HEK293 (cell line): ENCODE data around the gene SLC2A4.
A peak's percentile ranks its signal among the peaks of the same experiment; 100 is the strongest.

Source experiments
- GFI1B ChIP-seq: fragments of 450-650 bp; formaldehyde crosslinking; IDR thresholded peaks from 2 replicates; pipeline ENCODE4 v1.5.1; 2016; ENCODE audit warnings: missing biosample characterization, missing genetic modification characterization
- HOXC10 ChIP-seq: sonication (generic); formaldehyde crosslinking; IDR thresholded peaks from 2 replicates; pipeline ENCODE4 v1.8.1; 2023; ENCODE audit warnings: mild to moderate bottlenecking, missing genetic modification reagents
- KLF1 ChIP-seq: fragments of 450-650 bp; formaldehyde crosslinking; IDR thresholded peaks from 2 replicates; pipeline ENCODE4 v1.5.1; 2016; ENCODE audit warnings: missing biosample characterization, missing genetic modification characterization
- KLF10 ChIP-seq: fragments of 450-650 bp; IDR thresholded peaks from 2 replicates; pipeline ENCODE4 v1.5.1; 2018; ENCODE audit warnings: missing biosample characterization, mild to moderate bottlenecking, missing genetic modification characterization
- KLF8 ChIP-seq: fragments of 450-650 bp; formaldehyde crosslinking; IDR thresholded peaks from 2 replicates; pipeline ENCODE4 v1.5.1; 2016; ENCODE audit warnings: missing biosample characterization, missing genetic modification characterization
- RBAK ChIP-seq: fragments of 450-650 bp; formaldehyde crosslinking; IDR thresholded peaks from 2 replicates; pipeline ENCODE4 v1.5.1; 2016; ENCODE audit warnings: missing biosample characterization, missing genetic modification characterization
- SP2 ChIP-seq: fragments of 450-650 bp; formaldehyde crosslinking; IDR thresholded peaks from 2 replicates; pipeline ENCODE4 v1.5.1; 2016; ENCODE audit warnings: missing biosample characterization, missing genetic modification characterization
- SP3 ChIP-seq: fragments of 450-650 bp; formaldehyde crosslinking; IDR thresholded peaks from 2 replicates; pipeline ENCODE4 v1.5.1; 2016; ENCODE audit warnings: missing biosample characterization, missing genetic modification characterization
- TRIM28 ChIP-seq: IDR thresholded peaks from 2 replicates; pipeline ENCODE4 v1.6.1; 2011; ENCODE audit warnings: low read length, control low read depth, borderline replicate concordance
- ZBTB48 ChIP-seq: fragments of 450-650 bp; formaldehyde crosslinking; IDR thresholded peaks from 2 replicates; pipeline ENCODE4 v1.5.1; 2016; ENCODE audit warnings: missing biosample characterization, missing genetic modification characterization
- ZBTB8A ChIP-seq: fragments of 450-650 bp; formaldehyde crosslinking; IDR thresholded peaks from 2 replicates; pipeline ENCODE4 v1.5.1; 2016; ENCODE audit warnings: missing biosample characterization, missing genetic modification characterization
- ZEB2 ChIP-seq: fragments of 450-650 bp; formaldehyde crosslinking; IDR thresholded peaks from 2 replicates; pipeline ENCODE4 v1.5.1; 2016; ENCODE audit warnings: missing biosample characterization, missing genetic modification characterization
- ZFHX2 ChIP-seq: fragments of 450-650 bp; formaldehyde crosslinking; conservative IDR thresholded peaks from 2 replicates; pipeline ENCODE4 v1.5.1; 2016; ENCODE audit warnings: missing biosample characterization, missing genetic modification characterization
- ZFP37 ChIP-seq: fragments of 450-650 bp; formaldehyde crosslinking; IDR thresholded peaks from 2 replicates; pipeline ENCODE4 v1.5.1; 2016; ENCODE audit warnings: missing biosample characterization, missing genetic modification characterization
- ZNF121 ChIP-seq: fragments of 450-650 bp; formaldehyde crosslinking; IDR thresholded peaks from 2 replicates; pipeline ENCODE4 v1.5.1; 2016; ENCODE audit warnings: missing biosample characterization, missing genetic modification characterization
- ZNF138 ChIP-seq: fragments of 450-650 bp; formaldehyde crosslinking; IDR thresholded peaks from 2 replicates; pipeline ENCODE4 v1.5.1; 2016; ENCODE audit warnings: missing biosample characterization, missing genetic modification characterization, borderline replicate concordance
- ZNF2 ChIP-seq: fragments of 450-650 bp; formaldehyde crosslinking; IDR thresholded peaks from 2 replicates; pipeline ENCODE4 v1.5.1; 2016; ENCODE audit warnings: missing biosample characterization, missing genetic modification characterization
- ZNF239 ChIP-seq: fragments of 450-650 bp; formaldehyde crosslinking; IDR thresholded peaks from 2 replicates; pipeline ENCODE4 v1.5.1; 2016; ENCODE audit warnings: missing biosample characterization, missing genetic modification characterization
- ZNF423 ChIP-seq: fragments of 450-650 bp; formaldehyde crosslinking; IDR thresholded peaks from 2 replicates; pipeline ENCODE4 v1.5.1; 2016; ENCODE audit warnings: missing biosample characterization, missing genetic modification characterization
- ZNF626 ChIP-seq: fragments of 450-650 bp; sonication (Bioruptor Pico); formaldehyde crosslinking; IDR thresholded peaks from 2 replicates; pipeline ENCODE4 v1.5.1; 2018; ENCODE audit warnings: missing biosample characterization, missing genetic modification characterization, inconsistent platforms
- ZNF660 ChIP-seq: fragments of 450-650 bp; IDR thresholded peaks from 2 replicates; pipeline ENCODE4 v1.5.1; 2018; ENCODE audit warnings: missing biosample characterization, mild to moderate bottlenecking, missing genetic modification characterization
- ZNF707 ChIP-seq: fragments of 450-650 bp; formaldehyde crosslinking; IDR thresholded peaks from 2 replicates; pipeline ENCODE4 v1.5.1; 2016; ENCODE audit warnings: missing biosample characterization, missing genetic modification characterization
- ZNF791 ChIP-seq: fragments of 450-650 bp; formaldehyde crosslinking; IDR thresholded peaks from 2 replicates; pipeline ENCODE4 v1.5.1; 2016; ENCODE audit warnings: missing biosample characterization, missing genetic modification characterization
- ZNF830 ChIP-seq: fragments of 450-650 bp; IDR thresholded peaks from 2 replicates; pipeline ENCODE4 v1.5.0; 2018; ENCODE audit warnings: missing biosample characterization, missing genetic modification characterization, low read depth, mild to moderate bottlenecking, moderate library complexity
- TF ChIP-seq, protein P1 (sequence below): fragments of 450-650 bp; formaldehyde crosslinking; conservative IDR thresholded peaks from 2 replicates; pipeline ENCODE4 v1.5.1; 2016; ENCODE audit warnings: low read depth, missing biosample characterization, missing genetic modification characterization
- TF ChIP-seq, protein P2 (sequence below): fragments of 450-650 bp; formaldehyde crosslinking; IDR thresholded peaks from 2 replicates; pipeline ENCODE4 v1.5.1; 2016; ENCODE audit warnings: missing biosample characterization, missing genetic modification characterization
- TF ChIP-seq, protein P3 (sequence below): fragments of 450-650 bp; formaldehyde crosslinking; IDR thresholded peaks from 2 replicates; pipeline ENCODE4 v1.5.1; 2016; ENCODE audit warnings: missing biosample characterization, missing genetic modification characterization
- TF ChIP-seq, protein P4 (sequence below): fragments of 450-650 bp; formaldehyde crosslinking; IDR thresholded peaks from 2 replicates; pipeline ENCODE4 v1.5.1; 2016; ENCODE audit warnings: missing biosample characterization, missing genetic modification characterization
- TF ChIP-seq, protein P5 (sequence below): fragments of 450-650 bp; formaldehyde crosslinking; IDR thresholded peaks from 2 replicates; pipeline ENCODE4 v1.5.1; 2017; ENCODE audit warnings: missing biosample characterization, missing genetic modification characterization

Gene SLC2A4

DNA sequence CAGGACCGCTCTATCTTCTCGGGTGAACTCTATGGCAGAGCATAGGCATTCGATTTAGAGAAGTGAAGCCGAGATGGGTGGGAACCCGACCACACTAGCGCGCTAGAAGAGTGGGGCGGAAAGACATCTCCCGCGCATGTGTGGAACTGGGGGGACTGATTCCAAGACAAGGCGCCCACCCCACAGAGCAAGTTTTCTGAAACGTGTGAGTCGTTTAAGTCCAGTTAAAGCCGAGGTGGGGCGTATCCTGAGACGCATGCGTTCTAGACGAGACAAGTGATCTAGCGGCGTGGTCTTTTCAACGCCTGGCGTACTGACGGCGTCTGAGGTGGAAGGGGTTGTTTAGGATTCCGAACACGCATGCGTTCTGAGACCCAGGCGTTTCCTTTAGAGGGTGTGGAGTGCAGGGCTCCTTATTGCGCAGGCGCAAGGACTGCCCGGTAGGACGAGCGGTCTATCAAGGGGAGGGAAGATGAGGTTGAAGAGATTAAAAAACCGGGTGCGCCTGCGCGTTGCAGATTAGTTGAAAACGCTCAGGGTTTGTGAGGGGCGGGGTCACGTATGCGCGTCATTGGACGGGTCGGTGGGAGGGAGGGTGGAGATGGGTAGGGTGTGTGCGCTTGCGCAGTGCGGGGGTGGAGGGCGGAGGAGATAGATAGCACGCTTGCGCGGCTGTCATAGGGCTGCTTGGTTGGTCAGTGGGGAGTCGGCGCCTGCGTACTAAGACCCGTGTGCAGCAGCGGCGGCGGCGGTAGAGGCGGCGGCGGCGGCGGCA lies 25.6 kb downstream of the SLC2A4 start, which contains the start of gene EIF5A (continued):
- no peak for TF ChIP-seq ZNF239 (tag by site-specific recombination)
- no peak for TF ChIP-seq ZNF707 (tag by site-specific recombination)
- TF ChIP-seq, protein P1, sequence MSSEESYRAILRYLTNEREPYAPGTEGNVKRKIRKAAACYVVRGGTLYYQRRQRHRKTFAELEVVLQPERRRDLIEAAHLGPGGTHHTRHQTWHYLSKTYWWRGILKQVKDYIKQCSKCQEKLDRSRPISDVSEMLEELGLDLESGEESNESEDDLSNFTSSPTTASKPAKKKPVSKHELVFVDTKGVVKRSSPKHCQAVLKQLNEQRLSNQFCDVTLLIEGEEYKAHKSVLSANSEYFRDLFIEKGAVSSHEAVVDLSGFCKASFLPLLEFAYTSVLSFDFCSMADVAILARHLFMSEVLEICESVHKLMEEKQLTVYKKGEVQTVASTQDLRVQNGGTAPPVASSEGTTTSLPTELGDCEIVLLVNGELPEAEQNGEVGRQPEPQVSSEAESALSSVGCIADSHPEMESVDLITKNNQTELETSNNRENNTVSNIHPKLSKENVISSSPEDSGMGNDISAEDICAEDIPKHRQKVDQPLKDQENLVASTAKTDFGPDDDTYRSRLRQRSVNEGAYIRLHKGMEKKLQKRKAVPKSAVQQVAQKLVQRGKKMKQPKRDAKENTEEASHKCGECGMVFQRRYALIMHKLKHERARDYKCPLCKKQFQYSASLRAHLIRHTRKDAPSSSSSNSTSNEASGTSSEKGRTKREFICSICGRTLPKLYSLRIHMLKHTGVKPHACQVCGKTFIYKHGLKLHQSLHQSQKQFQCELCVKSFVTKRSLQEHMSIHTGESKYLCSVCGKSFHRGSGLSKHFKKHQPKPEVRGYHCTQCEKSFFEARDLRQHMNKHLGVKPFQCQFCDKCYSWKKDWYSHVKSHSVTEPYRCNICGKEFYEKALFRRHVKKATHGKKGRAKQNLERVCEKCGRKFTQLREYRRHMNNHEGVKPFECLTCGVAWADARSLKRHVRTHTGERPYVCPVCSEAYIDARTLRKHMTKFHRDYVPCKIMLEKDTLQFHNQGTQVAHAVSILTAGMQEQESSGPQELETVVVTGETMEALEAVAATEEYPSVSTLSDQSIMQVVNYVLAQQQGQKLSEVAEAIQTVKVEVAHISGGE (tag by site-specific recombination) = no peak
- peak; percentile 82 for TF ChIP-seq ZFHX2
- no peak; the same call in 1 of the 2 replicates for TF ChIP-seq KLF10 (tag by site-specific recombination)
- TF ChIP-seq SP2 (tag by site-specific recombination) = peak; percentile 91
- TF ChIP-seq ZBTB8A (tag by site-specific recombination) = no peak
- peak; percentile 31 for TF ChIP-seq KLF1 (tag by site-specific recombination)
- TF ChIP-seq ZEB2 (tag by site-specific recombination) = peak; percentile 70; the same call in 1 of the 2 replicates
- peak; percentile 61; the same call in 1 of the 2 replicates for TF ChIP-seq TRIM28
- TF ChIP-seq ZNF660 (tag by site-specific recombination) = no peak; the same call in 1 of the 2 replicates
- TF ChIP-seq ZNF138 (tag by site-specific recombination) = no peak
- TF ChIP-seq, protein P2, sequence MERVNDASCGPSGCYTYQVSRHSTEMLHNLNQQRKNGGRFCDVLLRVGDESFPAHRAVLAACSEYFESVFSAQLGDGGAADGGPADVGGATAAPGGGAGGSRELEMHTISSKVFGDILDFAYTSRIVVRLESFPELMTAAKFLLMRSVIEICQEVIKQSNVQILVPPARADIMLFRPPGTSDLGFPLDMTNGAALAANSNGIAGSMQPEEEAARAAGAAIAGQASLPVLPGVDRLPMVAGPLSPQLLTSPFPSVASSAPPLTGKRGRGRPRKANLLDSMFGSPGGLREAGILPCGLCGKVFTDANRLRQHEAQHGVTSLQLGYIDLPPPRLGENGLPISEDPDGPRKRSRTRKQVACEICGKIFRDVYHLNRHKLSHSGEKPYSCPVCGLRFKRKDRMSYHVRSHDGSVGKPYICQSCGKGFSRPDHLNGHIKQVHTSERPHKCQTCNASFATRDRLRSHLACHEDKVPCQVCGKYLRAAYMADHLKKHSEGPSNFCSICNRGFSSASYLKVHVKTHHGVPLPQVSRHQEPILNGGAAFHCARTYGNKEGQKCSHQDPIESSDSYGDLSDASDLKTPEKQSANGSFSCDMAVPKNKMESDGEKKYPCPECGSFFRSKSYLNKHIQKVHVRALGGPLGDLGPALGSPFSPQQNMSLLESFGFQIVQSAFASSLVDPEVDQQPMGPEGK (tag by site-specific recombination) = peak; percentile 93
- TF ChIP-seq, protein P3, sequence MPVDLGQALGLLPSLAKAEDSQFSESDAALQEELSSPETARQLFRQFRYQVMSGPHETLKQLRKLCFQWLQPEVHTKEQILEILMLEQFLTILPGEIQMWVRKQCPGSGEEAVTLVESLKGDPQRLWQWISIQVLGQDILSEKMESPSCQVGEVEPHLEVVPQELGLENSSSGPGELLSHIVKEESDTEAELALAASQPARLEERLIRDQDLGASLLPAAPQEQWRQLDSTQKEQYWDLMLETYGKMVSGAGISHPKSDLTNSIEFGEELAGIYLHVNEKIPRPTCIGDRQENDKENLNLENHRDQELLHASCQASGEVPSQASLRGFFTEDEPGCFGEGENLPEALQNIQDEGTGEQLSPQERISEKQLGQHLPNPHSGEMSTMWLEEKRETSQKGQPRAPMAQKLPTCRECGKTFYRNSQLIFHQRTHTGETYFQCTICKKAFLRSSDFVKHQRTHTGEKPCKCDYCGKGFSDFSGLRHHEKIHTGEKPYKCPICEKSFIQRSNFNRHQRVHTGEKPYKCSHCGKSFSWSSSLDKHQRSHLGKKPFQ (tag by site-specific recombination) = 0 out of 2 replicates have a peak, but pooled peaks have one; percentile 57
- peak; percentile 88 for TF ChIP-seq SP3 (tag by site-specific recombination)
- TF ChIP-seq ZNF626 (tag by site-specific recombination) = no peak
- TF ChIP-seq, protein P4, sequence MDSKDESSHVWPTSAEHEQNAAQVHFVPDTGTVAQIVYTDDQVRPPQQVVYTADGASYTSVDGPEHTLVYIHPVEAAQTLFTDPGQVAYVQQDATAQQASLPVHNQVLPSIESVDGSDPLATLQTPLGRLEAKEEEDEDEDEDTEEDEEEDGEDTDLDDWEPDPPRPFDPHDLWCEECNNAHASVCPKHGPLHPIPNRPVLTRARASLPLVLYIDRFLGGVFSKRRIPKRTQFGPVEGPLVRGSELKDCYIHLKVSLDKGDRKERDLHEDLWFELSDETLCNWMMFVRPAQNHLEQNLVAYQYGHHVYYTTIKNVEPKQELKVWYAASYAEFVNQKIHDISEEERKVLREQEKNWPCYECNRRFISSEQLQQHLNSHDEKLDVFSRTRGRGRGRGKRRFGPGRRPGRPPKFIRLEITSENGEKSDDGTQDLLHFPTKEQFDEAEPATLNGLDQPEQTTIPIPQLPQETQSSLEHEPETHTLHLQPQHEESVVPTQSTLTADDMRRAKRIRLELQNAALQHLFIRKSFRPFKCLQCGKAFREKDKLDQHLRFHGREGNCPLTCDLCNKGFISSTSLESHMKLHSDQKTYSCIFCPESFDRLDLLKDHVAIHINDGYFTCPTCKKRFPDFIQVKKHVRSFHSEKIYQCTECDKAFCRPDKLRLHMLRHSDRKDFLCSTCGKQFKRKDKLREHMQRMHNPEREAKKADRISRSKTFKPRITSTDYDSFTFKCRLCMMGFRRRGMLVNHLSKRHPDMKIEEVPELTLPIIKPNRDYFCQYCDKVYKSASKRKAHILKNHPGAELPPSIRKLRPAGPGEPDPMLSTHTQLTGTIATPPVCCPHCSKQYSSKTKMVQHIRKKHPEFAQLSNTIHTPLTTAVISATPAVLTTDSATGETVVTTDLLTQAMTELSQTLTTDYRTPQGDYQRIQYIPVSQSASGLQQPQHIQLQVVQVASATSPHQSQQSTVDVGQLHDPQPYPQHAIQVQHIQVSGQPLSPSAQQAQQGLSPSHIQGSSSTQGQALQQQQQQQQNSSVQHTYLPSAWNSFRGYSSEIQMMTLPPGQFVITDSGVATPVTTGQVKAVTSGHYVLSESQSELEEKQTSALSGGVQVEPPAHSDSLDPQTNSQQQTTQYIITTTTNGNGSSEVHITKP (tag by site-specific recombination) = peak; percentile 57
- TF ChIP-seq ZNF2 (tag by site-specific recombination) = peak; percentile 26; the same call in 1 of the 2 replicates
- no peak for TF ChIP-seq GFI1B (tag by site-specific recombination)
- TF ChIP-seq ZNF791 (tag by site-specific recombination) = no peak
- TF ChIP-seq ZBTB48 (tag by site-specific recombination) = no peak
- no peak for TF ChIP-seq ZFP37 (tag by site-specific recombination)
- no peak for TF ChIP-seq RBAK
- TF ChIP-seq, protein P5, sequence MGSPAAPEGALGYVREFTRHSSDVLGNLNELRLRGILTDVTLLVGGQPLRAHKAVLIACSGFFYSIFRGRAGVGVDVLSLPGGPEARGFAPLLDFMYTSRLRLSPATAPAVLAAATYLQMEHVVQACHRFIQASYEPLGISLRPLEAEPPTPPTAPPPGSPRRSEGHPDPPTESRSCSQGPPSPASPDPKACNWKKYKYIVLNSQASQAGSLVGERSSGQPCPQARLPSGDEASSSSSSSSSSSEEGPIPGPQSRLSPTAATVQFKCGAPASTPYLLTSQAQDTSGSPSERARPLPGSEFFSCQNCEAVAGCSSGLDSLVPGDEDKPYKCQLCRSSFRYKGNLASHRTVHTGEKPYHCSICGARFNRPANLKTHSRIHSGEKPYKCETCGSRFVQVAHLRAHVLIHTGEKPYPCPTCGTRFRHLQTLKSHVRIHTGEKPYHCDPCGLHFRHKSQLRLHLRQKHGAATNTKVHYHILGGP (tag by site-specific recombination) = no peak
- peak; percentile 15 for TF ChIP-seq KLF8
- no peak for TF ChIP-seq HOXC10 (CRISPR knock-in tag)
- no peak for TF ChIP-seq ZNF423 (tag by site-specific recombination)
- TF ChIP-seq ZNF121 (tag by site-specific recombination) = no peak
- TF ChIP-seq ZNF830 (tag by site-specific recombination) = no peak
